IMR-90 (cell line): Measurements from ENCODE around the gene BBS12. TPM values are rescaled to one million over a fixed set of nuclear protein-coding genes. Genes with fewer than 3 reads are reported as not detected.

ENCODE experiments used
- ATAC-seq: fragments of 200-7000 bp; cut with Tn5 transposase; 2 replicates; pipeline ENCODE4 v1.9.1; 2020; ENCODE audit warnings: low read depth, mild to moderate bottlenecking, moderate library complexity
- BruUV-seq: library from RNA; stranded (reverse); fragments of 400-500 nt; replicated peaks from 2 replicates; lab custom pipeline; 2021; lab: Mats Ljungman, UMichigan
- CTCF ChIA-PET: fragments of 300-600 bp; formaldehyde crosslinking; extraction: SDS; loops from one replicate; lab custom pipeline; 2021; ENCODE audit warnings: antibody characterized with exemption; lab: Yijun Ruan, JAX
- POLR2A ChIA-PET: fragments of 300-600 bp; sonication (Branson Sonifier 250); formaldehyde crosslinking; loops from one replicate; lab custom pipeline; 2022; ENCODE audit warnings: antibody characterized with exemption; ENCODE audit not compliant: unreplicated experiment; lab: Charles Lee
- DNase-seq: peaks from one replicate; pipeline ENCODE4 v3.0.0; 2013
- H2AFZ ChIP-seq: replicated peaks from 2 replicates; pipeline ENCODE3; 2013; ENCODE audit warnings: low read length, mild to moderate bottlenecking; ENCODE audit not compliant: poor library complexity
- H2AK5ac ChIP-seq: 2 replicates; pipeline ENCODE4 v1.6.1; 2013; ENCODE audit warnings: low read depth, low read length, inconsistent platforms
- H2AK9ac ChIP-seq: replicated peaks from 2 replicates; pipeline ENCODE3; 2013; ENCODE audit warnings: mild to moderate bottlenecking, low read depth, low read length, moderate library complexity; ENCODE audit not compliant: poor library complexity
- H2BK120ac ChIP-seq: 2 replicates; pipeline ENCODE4 v1.6.1; 2013; ENCODE audit warnings: low read depth, low read length, inconsistent platforms
- H2BK15ac ChIP-seq: 3 replicates; pipeline ENCODE4 v1.6.1; 2013; ENCODE audit warnings: low read depth, low read length, inconsistent platforms
- H2BK20ac ChIP-seq: 2 replicates; pipeline ENCODE4 v1.6.1; 2013; ENCODE audit warnings: low read depth, mild to moderate bottlenecking, inconsistent platforms, low read length, moderate library complexity
- H2BK5ac ChIP-seq: 2 replicates; pipeline ENCODE4 v1.6.1; 2013; ENCODE audit warnings: mild to moderate bottlenecking, low read depth, low read length, inconsistent platforms; ENCODE audit not compliant: poor library complexity, severe bottlenecking
- H3K14ac ChIP-seq: replicated peaks from 2 replicates; pipeline ENCODE4 v1.6.1; 2013; ENCODE audit warnings: low read depth, low read length, inconsistent platforms
- H3K18ac ChIP-seq: 2 replicates; pipeline ENCODE4 v1.6.1; 2013; ENCODE audit warnings: low read depth, low read length, control low read depth
- H3K23ac ChIP-seq: 2 replicates; pipeline ENCODE4 v1.6.1; 2013; ENCODE audit warnings: low read depth, low read length, inconsistent platforms
- H3K27ac ChIP-seq: 2 replicates; pipeline ENCODE4 v1.5.1; 2013; ENCODE audit warnings: mild to moderate bottlenecking, control low read depth, low read length; ENCODE audit not compliant: insufficient read depth
- H3K27me3 ChIP-seq: 2 replicates; pipeline ENCODE4 v1.6.1; 2013; ENCODE audit warnings: low read length; ENCODE audit not compliant: control insufficient read depth, insufficient read depth
- H3K36me3 ChIP-seq: 2 replicates; pipeline ENCODE4 v1.6.1; 2013; ENCODE audit warnings: low read length, mixed read lengths; ENCODE audit not compliant: control insufficient read depth, insufficient read depth
- H3K4ac ChIP-seq: 2 replicates; pipeline ENCODE4 v1.6.1; 2013; ENCODE audit warnings: low read depth, low read length, inconsistent platforms
- H3K4me1 ChIP-seq: 2 replicates; pipeline ENCODE4 v1.6.1; 2013; ENCODE audit warnings: low read length, mixed read lengths; ENCODE audit not compliant: control insufficient read depth, insufficient read depth
- H3K4me2 ChIP-seq: 2 replicates; pipeline ENCODE4 v1.6.1; 2013; ENCODE audit warnings: low read depth, mild to moderate bottlenecking, control low read depth, low read length, moderate library complexity
- H3K4me3 ChIP-seq: 2 replicates; pipeline ENCODE4 v1.5.1; 2013; ENCODE audit warnings: low read depth, mild to moderate bottlenecking, control low read depth, low read length, moderate library complexity; ENCODE audit not compliant: insufficient read depth
- H3K56ac ChIP-seq: 2 replicates; pipeline ENCODE4 v1.6.1; 2013; ENCODE audit warnings: low read length, inconsistent platforms; ENCODE audit not compliant: insufficient read depth; ENCODE audit errors: extremely low read depth
- H3K79me1 ChIP-seq, 2 experiments: 2 replicates each; pipeline ENCODE4 v1.6.1; 2013; ENCODE audit warnings: low read length in 2 of 2, inconsistent platforms in 1 of 2, low read depth in 1 of 2
- H3K9ac ChIP-seq: 2 replicates; pipeline ENCODE4 v1.6.1; 2013; ENCODE audit warnings: low read depth, low read length, control low read depth
- H3K9me1 ChIP-seq: 2 replicates; pipeline ENCODE4 v1.6.1; 2013; ENCODE audit warnings: low read length, inconsistent platforms; ENCODE audit not compliant: insufficient read depth
- H3K9me3 ChIP-seq: 2 replicates; pipeline ENCODE4 v1.6.1; 2013; ENCODE audit warnings: low read length; ENCODE audit not compliant: control insufficient read depth, insufficient read depth
- H4K20me1 ChIP-seq: 2 replicates; pipeline ENCODE4 v1.6.1; 2013; ENCODE audit warnings: low read length, inconsistent platforms; ENCODE audit not compliant: insufficient read depth
- H4K5ac ChIP-seq: 2 replicates; pipeline ENCODE4 v1.6.1; 2013; ENCODE audit warnings: mild to moderate bottlenecking, low read depth, low read length, control low read depth
- H4K8ac ChIP-seq, 2 experiments: 2 replicates each; pipeline ENCODE4 v1.6.1; 2013; ENCODE audit warnings: low read depth in 2 of 2, low read length in 2 of 2, control low read depth in 1 of 2, inconsistent platforms in 1 of 2
- H4K91ac ChIP-seq: 2 replicates; pipeline ENCODE4 v1.6.1; 2013; ENCODE audit warnings: low read depth, low read length, inconsistent platforms; ENCODE audit not compliant: insufficient read depth
- CEBPB ChIP-seq: IDR thresholded peaks from 2 replicates; pipeline ENCODE4 v1.6.1; 2012; ENCODE audit warnings: low read depth, low read length, improper control_type of control experiment
- FOS ChIP-seq: fragments of 150-350 bp; IDR thresholded peaks from 2 replicates; pipeline ENCODE4 v1.6.1; 2016; ENCODE audit warnings: low read depth, low read length
- MAFK ChIP-seq: IDR thresholded peaks from 2 replicates; pipeline ENCODE4 v1.6.1; 2012; ENCODE audit warnings: low read depth, low read length, improper control_type of control experiment
- MAZ ChIP-seq: IDR thresholded peaks from 2 replicates; pipeline ENCODE4 v1.6.1; 2012; ENCODE audit warnings: low read depth, mild to moderate bottlenecking, low read length, improper control_type of control experiment, moderate library complexity, borderline replicate concordance
- MXI1 ChIP-seq: IDR thresholded peaks from 2 replicates; pipeline ENCODE4 v1.6.1; 2012; ENCODE audit warnings: low read depth, mild to moderate bottlenecking, low read length, moderate library complexity, borderline replicate concordance
- NFE2L2 ChIP-seq: fragments of 150-350 bp; IDR thresholded peaks from 2 replicates; pipeline ENCODE4 v1.6.1; 2016; ENCODE audit warnings: low read depth, mild to moderate bottlenecking, low read length
- POLR2A ChIP-seq: IDR thresholded peaks from 2 replicates; pipeline ENCODE4 v1.6.1; 2012; ENCODE audit warnings: mild to moderate bottlenecking, low read depth, low read length
- RAD21 ChIP-seq: IDR thresholded peaks from 2 replicates; pipeline ENCODE4 v1.6.1; 2012; ENCODE audit warnings: low read length, improper control_type of control experiment
- SMC3 ChIP-seq: fragments of 150-350 bp; IDR thresholded peaks from 2 replicates; pipeline ENCODE4 v1.6.1; 2016; ENCODE audit warnings: low read depth, mild to moderate bottlenecking, antibody characterized with exemption, low read length, moderate library complexity
- dilution Hi-C: fragments of 300-500 bp; cut with HindIII; formaldehyde crosslinking; loops from one replicate; pipeline ENCODE4 v1.14.3; 2018; ENCODE audit warnings: low sequenced_read_pairs; ENCODE audit not compliant: unreplicated experiment
- in situ Hi-C: fragments of 300-500 bp; cut with MboI; formaldehyde crosslinking; loops from 3 replicates; pipeline ENCODE4 v1.14.3; 2019; ENCODE audit warnings: low sequenced_read_pairs, inconsistent platforms, mixed read lengths
- intact Hi-C: fragments of 100-400 bp; cut with micrococcal nuclease; formaldehyde crosslinking; loops from 2 replicates; pipeline ENCODE4 v1.10.0; 2022
- polyA plus RNA-seq, 3 experiments: library from polyadenylated mRNA; depleted of rRNA; stranded (reverse); fragments of >200 nt; gene quantifications; 2 replicates each; pipeline ENCODE4 v1.2.3, GENCODE V29; 2012; ENCODE audit warnings: low replicate concordance in 1 of 3
- total RNA-seq: library from RNA; depleted of rRNA; stranded (reverse); fragments of >200 nt; gene quantifications from 2 replicates; pipeline ENCODE4 v1.2.3, GENCODE V29; 2012
- TF ChIP-seq, protein P1 (sequence below): fragments of 150-350 bp; IDR thresholded peaks from 2 replicates; pipeline ENCODE4 v1.6.1; 2017; ENCODE audit warnings: mild to moderate bottlenecking, antibody characterized with exemption, low read length, low read depth
- TF ChIP-seq, protein P2 (sequence below): fragments of 150-350 bp; IDR thresholded peaks from 2 replicates; pipeline ENCODE4 v1.6.1; 2016; ENCODE audit warnings: low read depth, mild to moderate bottlenecking, low read length, moderate library complexity, borderline replicate concordance

BBS12 gene
- total and polyA plus RNA-seq, 2 of the 4 experiments (the other 2 are of a cell fraction): 1.1 to 5.9 TPM

DNA sequence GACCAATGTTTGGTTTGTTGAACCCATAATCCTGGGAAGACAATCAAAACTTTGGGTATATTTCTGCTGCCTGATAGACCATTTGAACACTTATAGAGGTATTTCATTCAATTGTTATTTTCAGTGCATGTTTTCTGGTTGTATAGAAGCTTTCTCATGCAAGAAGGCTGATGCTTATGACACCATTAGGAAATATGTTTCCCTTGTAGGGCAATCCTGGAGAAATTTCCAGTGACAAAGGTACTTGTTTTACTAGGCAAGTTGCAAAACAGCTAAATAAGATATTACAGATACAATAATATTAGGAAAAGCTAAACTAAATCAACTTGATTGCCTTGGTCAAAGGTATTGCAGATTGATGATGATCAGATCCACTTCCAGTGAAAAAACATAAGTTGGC, 61.3 kb downstream of the BBS12 start:
- in situ Hi-C loops (no loop called here), intact Hi-C loops (no loop called here), dilution Hi-C loops (no loop called here)
- H2BK120ac ChIP-seq: no peak overlapping the region
- ChIA-PET CTCF (no interaction called here), POLR2A (no interaction called here)
- H3K9me3 ChIP-seq: no peaks in the 10 kb centered on the region
- no peaks in the 10 kb centered on the region for H4K20me1 ChIP-seq
- no peak overlapping the region for H3K23ac ChIP-seq
- no peak overlapping the region for H2AK9ac ChIP-seq
- no peak overlapping the region for H4K5ac ChIP-seq
- H3K4me2 ChIP-seq: no peak overlapping the region
- no peak overlapping the region for H3K9ac ChIP-seq
- H3K27me3 ChIP-seq: no peaks in the 10 kb centered on the region
- H2BK15ac ChIP-seq: no peak overlapping the region
- no peak overlapping the region for H3K27ac ChIP-seq
- H3K56ac ChIP-seq: no peak overlapping the region
- no peak overlapping the region for H3K18ac ChIP-seq
- TF ChIP-seq NFE2L2: no peak
- no peak for TF ChIP-seq POLR2A
- no peak for TF ChIP-seq MXI1
- no peak for TF ChIP-seq CEBPB
- TF ChIP-seq RAD21: no peak
- no peak for TF ChIP-seq MAFK
- TF ChIP-seq, protein P1, sequence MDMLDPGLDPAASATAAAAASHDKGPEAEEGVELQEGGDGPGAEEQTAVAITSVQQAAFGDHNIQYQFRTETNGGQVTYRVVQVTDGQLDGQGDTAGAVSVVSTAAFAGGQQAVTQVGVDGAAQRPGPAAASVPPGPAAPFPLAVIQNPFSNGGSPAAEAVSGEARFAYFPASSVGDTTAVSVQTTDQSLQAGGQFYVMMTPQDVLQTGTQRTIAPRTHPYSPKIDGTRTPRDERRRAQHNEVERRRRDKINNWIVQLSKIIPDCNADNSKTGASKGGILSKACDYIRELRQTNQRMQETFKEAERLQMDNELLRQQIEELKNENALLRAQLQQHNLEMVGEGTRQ: no peak
- TF ChIP-seq SMC3: no peak
- TF ChIP-seq MAZ: no peak
- TF ChIP-seq FOS: no peak
- TF ChIP-seq, protein P2, sequence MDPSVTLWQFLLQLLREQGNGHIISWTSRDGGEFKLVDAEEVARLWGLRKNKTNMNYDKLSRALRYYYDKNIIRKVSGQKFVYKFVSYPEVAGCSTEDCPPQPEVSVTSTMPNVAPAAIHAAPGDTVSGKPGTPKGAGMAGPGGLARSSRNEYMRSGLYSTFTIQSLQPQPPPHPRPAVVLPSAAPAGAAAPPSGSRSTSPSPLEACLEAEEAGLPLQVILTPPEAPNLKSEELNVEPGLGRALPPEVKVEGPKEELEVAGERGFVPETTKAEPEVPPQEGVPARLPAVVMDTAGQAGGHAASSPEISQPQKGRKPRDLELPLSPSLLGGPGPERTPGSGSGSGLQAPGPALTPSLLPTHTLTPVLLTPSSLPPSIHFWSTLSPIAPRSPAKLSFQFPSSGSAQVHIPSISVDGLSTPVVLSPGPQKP: no peak
- H3K4me3 ChIP-seq: no peak overlapping the region
- DNase-seq (no peak), ATAC-seq (no peak)
- H2BK20ac ChIP-seq: no peak overlapping the region
- H3K4ac ChIP-seq: no peak overlapping the region
- no peak overlapping the region for H2AFZ ChIP-seq
- no peak overlapping the region for H3K14ac ChIP-seq
- peaks cover 6% of the 10 kb centered on the region; the same call in 1 of the 2 replicates for H3K9me1 ChIP-seq
- H3K79me1 ChIP-seq: no peaks in the 10 kb centered on the region
- no peak overlapping the region for H4K8ac ChIP-seq
- H3K4me1 ChIP-seq: peaks cover 13% of the 10 kb centered on the region
- BruUV-seq: no TSS peak
- H2BK5ac ChIP-seq: no peak overlapping the region
- no peak overlapping the region for H4K91ac ChIP-seq
- H2AK5ac ChIP-seq: no peak overlapping the region
- H3K36me3 ChIP-seq: no peaks in the 10 kb centered on the region
